GM21447 (cell line): ENCODE measurements around the gene TRAF4.
A peak's percentile ranks its signal among the peaks of the same experiment; 100 is the strongest.
"Not testable (repeated sequence)": the region's sequence is repeated elsewhere in the genome, so short reads cannot be mapped to it uniquely, and the experiment has no call there.

Experiments
- ATAC-seq: cut with Tn5 transposase; IDR thresholded peaks from one replicate; pipeline ENCODE4 v1.9.1; 2021; ENCODE audit not compliant: unreplicated experiment

The TRAF4 gene

DNA sequence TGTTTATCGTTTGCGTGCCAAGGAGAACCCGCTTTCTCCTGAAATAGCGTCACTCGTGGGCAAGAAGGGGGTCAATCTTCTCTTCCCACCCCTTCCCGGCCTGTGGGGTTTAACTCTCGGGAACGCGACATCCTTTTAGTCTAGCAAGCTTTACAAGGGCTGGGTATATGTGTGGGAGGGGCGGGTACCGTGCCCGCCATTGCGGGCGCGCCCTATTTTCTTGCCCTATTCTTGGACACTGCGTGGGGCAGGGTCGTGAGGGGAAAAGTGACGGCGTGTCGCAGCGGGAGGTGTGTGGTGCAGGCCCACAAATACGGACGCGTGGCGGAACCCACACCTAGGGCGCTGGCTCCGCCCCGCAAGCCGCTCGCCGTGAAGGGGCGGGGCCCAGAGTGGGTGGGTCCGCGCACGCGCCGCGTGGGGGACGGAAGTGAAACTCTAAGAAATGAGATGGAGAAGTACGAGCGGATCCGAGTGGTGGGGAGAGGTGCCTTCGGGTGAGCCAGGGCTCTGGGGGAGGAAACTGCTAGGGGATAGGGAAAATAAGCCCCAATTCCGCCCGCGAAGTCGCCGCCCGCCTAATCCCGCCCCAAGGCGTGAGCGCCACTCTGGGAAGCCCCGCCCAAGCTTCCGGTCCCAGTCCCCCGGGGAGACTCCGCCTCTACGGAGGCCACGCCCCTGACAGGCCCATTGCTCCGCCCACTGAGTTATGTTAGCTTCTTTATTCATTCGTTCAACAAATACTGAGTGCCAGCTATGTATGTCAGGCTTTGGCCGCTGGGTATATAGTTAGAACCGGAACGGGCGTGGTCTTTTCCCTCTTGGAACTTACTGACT lies 15.2 kb upstream of the TRAF4 start, which contains the start of gene NEK8:
Gene NEK8 (plus strand): TSS at position 425 of the 837 bp plus-strand sequence. CDS start 26 bp downstream, at position 451.
- ATAC-seq: peak; percentile 29

DNA sequence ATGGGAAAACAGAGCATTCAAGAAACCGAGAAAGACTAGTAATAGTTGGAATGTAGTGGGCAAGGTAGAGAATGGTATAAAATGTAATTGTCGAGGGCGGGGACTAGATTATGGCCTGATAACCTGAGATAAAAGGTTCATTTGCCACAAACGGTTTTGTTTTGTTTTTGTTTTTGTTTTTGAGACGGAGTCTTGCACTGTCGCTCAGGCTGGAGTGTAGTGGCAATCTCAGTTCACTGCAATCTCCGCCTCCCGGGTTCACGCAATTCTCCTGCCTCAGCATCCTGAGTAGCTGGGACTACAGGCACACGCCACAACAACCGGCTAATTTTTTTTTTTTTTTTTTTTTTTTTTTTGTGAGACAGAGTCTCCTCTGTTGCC lies 13.9 kb upstream of the TRAF4 start:
- ATAC-seq: no peak

GRCh38 chr17:28733346-28733745 lies 10.5 kb upstream of the TRAF4 start:
- no peak for ATAC-seq

DNA sequence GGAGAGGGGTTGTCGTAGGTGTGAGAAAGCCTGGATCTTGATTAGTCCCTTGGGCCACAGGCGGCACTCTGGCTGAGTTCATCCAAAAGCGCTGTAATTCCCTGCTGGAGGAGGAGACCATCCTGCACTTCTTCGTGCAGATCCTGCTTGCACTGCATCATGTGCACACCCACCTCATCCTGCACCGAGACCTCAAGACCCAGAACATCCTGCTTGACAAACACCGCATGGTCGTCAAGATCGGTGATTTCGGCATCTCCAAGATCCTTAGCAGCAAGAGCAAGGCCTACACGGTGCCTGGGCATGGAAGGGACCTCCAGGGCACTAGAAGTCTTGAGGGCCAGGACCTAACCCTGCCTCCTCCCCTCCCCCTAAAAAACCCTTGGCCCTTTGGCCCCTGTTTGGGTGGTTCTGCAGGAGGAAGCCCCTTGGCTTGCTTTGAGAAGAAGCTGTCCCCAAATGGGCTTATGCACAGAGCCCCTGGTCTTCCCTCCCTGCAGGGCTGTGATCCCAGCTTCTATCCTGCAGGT lies 9.0 kb upstream of the TRAF4 start:
- ATAC-seq: no peak

GRCh38 chr17:28735242-28735722 lies 8.5 kb upstream of the TRAF4 start:
- no peak for ATAC-seq

- ATAC-seq: not testable (repeated sequence)
Observed at GRCh38 chr17:28735913-28736769, 7.7 kb upstream of the TRAF4 start.

DNA sequence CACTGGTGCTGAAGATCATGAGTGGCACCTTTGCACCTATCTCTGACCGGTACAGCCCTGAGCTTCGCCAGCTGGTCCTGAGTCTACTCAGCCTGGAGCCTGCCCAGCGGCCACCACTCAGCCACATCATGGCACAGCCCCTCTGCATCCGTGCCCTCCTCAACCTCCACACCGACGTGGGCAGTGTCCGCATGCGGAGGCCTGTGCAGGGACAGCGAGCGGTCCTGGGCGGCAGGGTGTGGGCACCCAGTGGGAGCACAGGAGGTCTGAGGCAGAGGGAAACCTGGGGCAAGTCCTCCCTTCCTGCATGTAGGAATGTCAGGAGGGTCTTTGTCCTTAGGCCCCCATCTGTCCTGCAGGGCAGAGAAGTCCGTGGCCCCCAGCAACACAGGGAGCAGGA lies 6.5 kb upstream of the TRAF4 start:
- ATAC-seq: no peak

GRCh38 chr17:28737770-28738679 lies 5.8 kb upstream of the TRAF4 start:
- peak; percentile 68 for ATAC-seq

- no peak for ATAC-seq
Observed at GRCh38 chr17:28738680-28739384, 5.0 kb upstream of the TRAF4 start.

DNA sequence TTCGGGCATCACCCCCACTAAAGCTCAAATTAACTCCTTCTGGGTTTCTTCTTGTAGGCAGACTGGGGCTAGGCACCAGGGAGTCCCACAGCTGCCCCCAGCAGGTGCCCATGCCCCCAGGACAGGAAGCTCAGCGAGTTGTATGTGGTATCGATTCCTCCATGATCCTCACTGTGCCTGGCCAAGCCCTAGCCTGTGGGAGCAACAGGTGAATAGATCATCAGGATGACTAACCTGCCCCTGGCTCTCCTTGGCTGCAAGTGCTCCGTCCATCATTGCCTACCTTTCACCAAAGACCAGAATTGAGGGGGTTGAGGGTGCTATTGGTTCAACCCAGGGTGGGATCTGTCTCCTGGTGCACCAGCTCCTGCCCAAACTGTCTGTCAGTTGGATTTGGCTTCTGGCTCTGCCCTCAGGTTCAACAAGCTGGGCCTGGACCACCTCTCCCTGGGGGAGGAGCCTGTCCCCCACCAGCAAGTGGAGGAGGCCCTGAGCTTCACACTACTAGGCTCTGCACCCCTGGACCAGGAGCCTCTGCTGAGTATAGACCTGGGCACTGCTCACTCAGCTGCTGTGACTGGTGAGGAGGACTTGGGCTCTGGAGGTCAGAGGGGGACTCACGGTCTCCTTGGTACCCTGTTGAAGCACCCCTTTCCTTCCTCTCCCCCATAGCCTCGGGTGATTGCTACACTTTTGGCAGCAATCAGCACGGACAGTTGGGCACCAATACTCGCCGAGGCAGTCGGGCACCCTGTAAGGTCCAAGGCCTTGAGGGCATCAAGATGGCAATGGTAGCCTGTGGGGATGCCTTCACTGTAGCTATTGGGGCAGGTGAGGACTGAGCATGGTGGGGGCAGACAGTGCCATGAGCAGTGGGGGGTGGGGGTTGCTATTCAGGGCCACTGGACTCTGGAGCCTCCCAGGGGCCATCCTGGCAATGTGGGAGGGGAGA lies 3.1 kb upstream of the TRAF4 start:
- no peak for ATAC-seq

GRCh38 chr17:28741358-28742349 lies 2.2 kb upstream of the TRAF4 start:
- no peak for ATAC-seq

- ATAC-seq: peak; percentile 18
Observed at GRCh38 chr17:28744104-28744971, 527 bp downstream of the TRAF4 start.

- ATAC-seq: no peak
Observed at GRCh38 chr17:28744972-28745785, 1.4 kb downstream of the TRAF4 start.

DNA sequence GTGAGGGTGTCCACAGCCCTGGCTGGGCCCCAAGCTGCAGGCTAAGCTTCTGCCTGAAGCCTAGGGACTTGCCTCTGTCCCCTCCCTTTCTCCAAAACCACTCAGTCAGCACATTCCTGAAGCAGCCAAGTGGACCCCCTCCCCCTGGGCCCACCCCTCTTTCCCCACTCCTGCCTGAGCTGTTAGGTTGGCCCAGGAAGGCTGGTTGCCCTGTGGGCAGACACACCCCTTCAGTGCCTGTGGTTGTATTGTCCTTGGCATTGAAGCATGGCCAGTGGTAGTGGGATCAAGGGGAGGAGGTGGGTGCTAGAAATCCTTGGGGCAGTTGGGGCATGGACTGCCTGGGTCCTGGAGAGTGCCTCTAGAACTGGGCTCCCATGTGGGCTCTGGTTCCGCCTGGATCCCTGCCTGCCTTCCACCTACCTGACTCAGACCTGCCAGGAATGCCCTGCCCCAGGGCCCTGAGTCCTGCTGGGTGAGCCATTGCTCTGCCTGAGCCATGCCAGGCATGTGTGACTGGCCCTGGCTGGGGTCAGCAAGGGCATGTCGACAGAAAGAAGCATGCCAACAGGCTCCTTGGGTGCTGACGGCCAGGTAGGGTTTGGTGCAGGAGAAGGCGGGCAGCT lies 2.1 kb downstream of the TRAF4 start:
- no peak for ATAC-seq

- no peak for ATAC-seq
Observed at GRCh38 chr17:28746611-28747050, 2.8 kb downstream of the TRAF4 start.
